GM12801 (cell line): ENCODE measurements around the gene IGLL1.
A peak's percentile ranks its signal among the peaks of the same experiment; 100 is the strongest.

Source experiments
- TF ChIP-seq, protein P1 (sequence below): IDR thresholded peaks from one replicate; pipeline ENCODE4 v1.5.1; 2011; ENCODE audit warnings: control low read depth; ENCODE audit not compliant: insufficient read length; ENCODE audit errors: extremely low read depth

Gene IGLL1

DNA sequence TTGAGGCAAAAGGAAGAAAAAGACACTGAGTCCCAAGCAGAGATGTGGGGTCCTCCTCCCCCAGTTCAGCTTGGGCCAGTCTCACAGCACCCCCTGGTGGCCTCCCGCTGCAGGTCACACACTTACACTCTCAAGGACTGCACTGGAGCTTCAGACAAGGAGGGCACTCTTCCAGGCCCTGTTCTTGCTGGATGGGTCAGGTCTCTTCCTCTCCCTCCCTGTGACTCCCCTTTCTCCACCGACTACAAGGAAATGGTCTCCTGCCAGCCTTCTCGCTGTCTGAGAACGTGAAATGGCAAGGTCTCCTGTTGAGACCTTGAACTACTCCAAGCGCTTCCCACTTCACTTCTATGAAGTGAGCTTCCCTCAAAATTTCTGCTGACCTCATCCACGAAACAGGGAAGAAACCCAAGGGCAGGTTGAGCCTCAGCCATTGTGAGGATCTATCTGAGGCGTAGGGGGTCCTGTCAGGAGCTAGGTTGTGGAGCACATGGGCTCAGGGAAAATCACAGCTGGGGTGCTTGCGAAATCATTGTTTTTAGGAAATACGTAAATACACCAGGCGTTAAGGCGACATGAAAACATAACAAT is 11.2 kb upstream of the IGLL1 start:
- TF ChIP-seq, protein P1, sequence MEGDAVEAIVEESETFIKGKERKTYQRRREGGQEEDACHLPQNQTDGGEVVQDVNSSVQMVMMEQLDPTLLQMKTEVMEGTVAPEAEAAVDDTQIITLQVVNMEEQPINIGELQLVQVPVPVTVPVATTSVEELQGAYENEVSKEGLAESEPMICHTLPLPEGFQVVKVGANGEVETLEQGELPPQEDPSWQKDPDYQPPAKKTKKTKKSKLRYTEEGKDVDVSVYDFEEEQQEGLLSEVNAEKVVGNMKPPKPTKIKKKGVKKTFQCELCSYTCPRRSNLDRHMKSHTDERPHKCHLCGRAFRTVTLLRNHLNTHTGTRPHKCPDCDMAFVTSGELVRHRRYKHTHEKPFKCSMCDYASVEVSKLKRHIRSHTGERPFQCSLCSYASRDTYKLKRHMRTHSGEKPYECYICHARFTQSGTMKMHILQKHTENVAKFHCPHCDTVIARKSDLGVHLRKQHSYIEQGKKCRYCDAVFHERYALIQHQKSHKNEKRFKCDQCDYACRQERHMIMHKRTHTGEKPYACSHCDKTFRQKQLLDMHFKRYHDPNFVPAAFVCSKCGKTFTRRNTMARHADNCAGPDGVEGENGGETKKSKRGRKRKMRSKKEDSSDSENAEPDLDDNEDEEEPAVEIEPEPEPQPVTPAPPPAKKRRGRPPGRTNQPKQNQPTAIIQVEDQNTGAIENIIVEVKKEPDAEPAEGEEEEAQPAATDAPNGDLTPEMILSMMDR: peak; percentile 5

DNA sequence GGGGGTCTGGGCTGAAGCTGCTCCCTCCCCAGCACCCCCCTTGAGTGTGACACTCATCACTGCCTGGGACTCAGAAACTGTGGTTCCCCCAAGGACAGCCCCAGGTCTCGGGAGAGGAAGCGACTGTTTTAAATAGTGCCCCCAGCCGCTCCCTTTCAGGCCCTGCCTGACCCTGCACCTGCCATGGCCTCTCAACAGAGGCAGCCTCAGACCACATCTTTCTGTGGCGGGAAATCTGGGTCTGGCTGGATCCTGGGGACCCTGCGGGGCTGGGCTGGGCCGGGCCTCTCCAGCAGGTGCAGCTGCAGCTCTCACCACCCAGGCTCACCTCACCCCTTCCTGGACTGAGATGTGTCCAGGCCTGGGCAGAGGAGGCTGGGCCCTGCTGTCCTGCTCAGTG is 3.7 kb upstream of the IGLL1 start:
- TF ChIP-seq, protein P1: no peak

DNA sequence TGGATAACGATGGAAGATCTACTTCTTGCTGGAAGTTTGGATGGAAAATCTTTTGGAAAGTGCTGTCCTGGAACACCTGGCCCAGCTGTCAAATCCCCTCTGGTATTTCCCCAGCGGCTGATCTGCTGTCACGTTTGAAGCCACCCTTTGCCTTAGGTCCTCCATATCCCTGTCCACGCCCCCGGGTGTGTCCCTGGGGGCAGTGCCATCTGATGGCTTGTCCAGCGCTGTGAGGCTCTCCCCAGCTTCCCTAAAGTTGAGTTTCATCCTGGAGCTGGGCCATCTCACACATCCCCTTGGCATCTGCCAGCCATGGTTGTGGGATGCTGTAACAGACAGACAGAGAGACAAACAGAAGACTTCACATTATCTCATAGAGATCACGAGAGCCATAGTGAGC is 3.1 kb upstream of the IGLL1 start:
- TF ChIP-seq, protein P1: no peak

DNA sequence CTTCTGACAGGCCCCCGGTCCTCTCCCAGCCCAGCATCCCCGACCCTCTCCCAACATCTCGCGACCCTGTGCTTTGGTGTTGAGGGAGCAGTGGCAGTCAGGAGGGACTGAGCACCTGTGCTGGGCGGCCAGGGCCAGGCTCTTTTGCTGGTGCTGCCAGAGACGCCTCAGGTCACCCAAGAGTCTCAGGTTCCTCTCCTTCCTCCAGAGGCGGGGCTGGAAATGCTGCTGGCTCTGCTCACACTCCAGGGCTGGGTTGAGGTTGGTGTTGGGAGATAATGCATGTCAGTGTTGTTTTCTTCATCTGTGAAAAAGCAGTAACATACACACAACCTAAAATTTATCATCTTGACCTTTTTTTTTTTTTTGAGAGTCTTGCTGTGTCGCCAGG is 1.2 kb upstream of the IGLL1 start:
- TF ChIP-seq, protein P1: no peak

DNA sequence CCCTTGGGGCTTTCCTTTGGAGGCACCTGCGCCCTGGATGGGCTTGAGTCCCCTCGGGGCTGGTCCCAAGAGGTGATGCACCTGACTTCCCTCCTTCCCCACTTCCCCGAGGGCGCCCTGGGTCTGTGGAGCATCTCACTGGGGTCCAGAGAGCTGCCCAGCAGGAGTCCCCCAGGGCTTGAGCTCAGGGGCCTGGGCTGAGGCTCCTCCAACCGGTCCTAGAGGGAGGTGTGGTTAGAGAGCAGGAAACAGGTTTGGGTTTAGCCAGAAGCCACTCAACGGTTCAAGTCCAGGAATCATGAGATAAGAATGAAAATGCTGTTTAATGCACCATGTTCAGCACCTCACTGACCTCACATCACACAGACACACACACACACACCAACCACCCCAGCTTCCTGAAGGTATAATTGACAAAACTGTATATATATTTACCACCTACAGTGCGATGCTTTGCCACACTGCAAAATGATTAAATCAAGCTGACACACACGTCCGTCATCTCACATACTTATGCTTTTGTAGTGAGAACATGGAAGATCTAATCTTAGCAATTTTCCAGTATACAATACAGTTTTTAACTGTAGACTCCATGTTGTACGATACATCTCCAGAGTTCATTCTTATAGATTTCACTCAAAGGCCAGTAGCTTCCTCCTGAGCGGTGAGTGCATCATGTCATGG is 628 bp upstream of the IGLL1 start:
- TF ChIP-seq, protein P1: no peak

DNA sequence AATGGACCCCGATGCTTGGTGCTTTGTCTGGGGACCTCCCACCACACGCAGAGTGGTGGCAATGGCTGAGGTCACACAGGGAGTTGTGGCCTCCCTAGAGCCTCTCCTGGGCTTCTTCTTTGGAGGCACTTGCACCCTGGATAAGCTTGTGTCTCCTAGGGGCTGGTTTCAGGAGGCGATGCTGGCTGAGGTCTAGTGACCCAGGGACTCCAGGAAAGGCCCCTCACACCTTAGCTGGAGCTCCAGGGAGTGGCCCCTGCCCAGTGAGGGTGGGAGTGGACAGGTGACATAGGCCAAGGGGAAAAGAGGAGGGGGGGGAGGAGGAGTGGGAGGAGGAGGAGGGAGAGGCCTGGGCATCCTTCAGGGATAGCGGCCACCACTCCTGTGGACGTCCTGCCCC is 810 bp downstream of the IGLL1 start:
- TF ChIP-seq, protein P1: no peak

DNA sequence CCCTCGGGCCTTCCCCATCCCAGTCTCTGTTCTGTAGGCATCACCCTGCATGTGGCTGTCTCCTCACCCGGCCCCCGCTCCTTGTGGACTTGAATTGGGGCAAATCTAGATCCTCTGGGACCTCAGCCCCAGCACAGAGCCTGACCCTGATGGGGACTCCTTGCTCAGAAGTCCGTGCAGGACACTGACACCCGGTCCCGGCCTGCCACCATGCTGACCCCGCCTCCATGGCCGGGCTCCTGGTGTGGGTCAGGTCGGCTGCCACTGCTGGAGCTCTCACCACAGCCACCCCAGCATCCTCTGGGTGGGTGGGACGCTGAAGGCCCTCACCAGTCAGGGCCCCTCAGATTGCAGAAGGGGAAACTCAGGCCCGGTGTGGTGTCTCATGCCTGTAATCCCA is 1.8 kb downstream of the IGLL1 start:
- TF ChIP-seq, protein P1: no peak
